Natural killer cell (primary cell): ENCODE results near the gene GAL. TPM values are rescaled to one million over a fixed set of nuclear protein-coding genes. Genes with fewer than 3 reads are reported as not detected.

Source experiments
- ATAC-seq, 3 donors: fragments of 150-1000 bp in 2 of 3; fragments of 200-7000 bp in 1 of 3; cut with Tn5 transposase; 1 replicate in 1 of 3; 2 replicates in 2 of 3; pipeline ENCODE4 v1.10.0; 2021; ENCODE audit warnings: mild to moderate bottlenecking in 2 of 3, moderate library complexity in 2 of 3
- DNase-seq, 2 donors: peaks; one replicate each; pipeline versions ENCODE4 v3.0.0 to v3.0.0-alpha.2; 2013 to 2021; ENCODE audit warnings: mixed read lengths in 1 of 2
- H3K27ac ChIP-seq: one replicate; pipeline ENCODE4 v1.5.1; 2013; ENCODE audit warnings: mild to moderate bottlenecking, low read length
- H3K27me3 ChIP-seq: one replicate; pipeline ENCODE4 v1.6.1; 2013; ENCODE audit warnings: low read length; ENCODE audit not compliant: control insufficient read depth, insufficient read depth
- H3K36me3 ChIP-seq: one replicate; pipeline ENCODE4 v1.6.1; 2013; ENCODE audit warnings: low read length; ENCODE audit not compliant: control insufficient read depth, insufficient read depth
- H3K4me1 ChIP-seq: one replicate; pipeline ENCODE4 v1.6.1; 2013; ENCODE audit warnings: low read length; ENCODE audit not compliant: control insufficient read depth, insufficient read depth
- H3K4me3 ChIP-seq: one replicate; pipeline ENCODE4 v1.5.1; 2013; ENCODE audit warnings: low read length
- H3K9me3 ChIP-seq: one replicate; pipeline ENCODE4 v1.6.1; 2013; ENCODE audit warnings: low read length; ENCODE audit not compliant: control insufficient read depth, insufficient read depth
- H3K27ac Mint-ChIP-seq, 2 donors: one replicate each; pipeline ENCODE4 v1.8.0; 2022; ENCODE audit warnings: mild to moderate bottlenecking in 2 of 2, mixed read lengths in 2 of 2, moderate library complexity in 1 of 2
- H3K27me3 Mint-ChIP-seq, 2 donors: one replicate each; pipeline ENCODE4 v1.8.0; 2022; ENCODE audit warnings: low read depth in 2 of 2, mixed read lengths in 2 of 2
- H3K36me3 Mint-ChIP-seq: one replicate; pipeline ENCODE4 v1.8.0; 2022; ENCODE audit warnings: mixed read lengths
- H3K4me1 Mint-ChIP-seq, 2 donors: one replicate each; pipeline ENCODE4 v1.8.0; 2022; ENCODE audit warnings: mixed read lengths in 2 of 2
- H3K4me3 Mint-ChIP-seq: one replicate; pipeline ENCODE4 v1.8.0; 2022; ENCODE audit warnings: mild to moderate bottlenecking, moderate library complexity, mixed read lengths
- H3K9me3 Mint-ChIP-seq, 2 donors: one replicate each; pipeline ENCODE4 v1.8.0; 2022; ENCODE audit warnings: mixed read lengths in 2 of 2
- CTCF ChIP-seq: fragments of 200-600 bp; IDR thresholded peaks from one replicate; pipeline ENCODE4 v1.8.0; 2022; ENCODE audit warnings: antibody characterized with exemption
- whole genome bisulfite sequencing: methylation state at CpG from one replicate; pipeline ENCODE4 v1.1.7; 2013; ENCODE audit warnings: missing lambda C conversion rate; ENCODE audit not compliant: insufficient coverage; 5-methylcytosine and 5-hydroxymethylcytosine counted together
- intact Hi-C: fragments of 100-400 bp; cut with micrococcal nuclease; formaldehyde crosslinking; loops from one replicate; pipeline ENCODE4 v1.14.2; 2022
- total RNA-seq, 4 donors: library from RNA; stranded (reverse); fragments of 120-200 nt in 1 of 4; gene quantifications; one replicate each; pipeline versions ENCODE4 v1.2.3 to v1.2.4, GENCODE V29; 2013 to 2022

The GAL gene
- total RNA-seq, 3 donors from 2014 or later (not counting 1 experiment from before 2014, with no cell fraction given) = not detected

GRCh38 chr11:68683536-68684384 is 584 bp upstream of the GAL start:
- no peaks in the 10 kb centered on the region for H3K9me3 Mint-ChIP-seq
- ATAC-seq (no peak), DNase-seq (no peak)
- peaks cover 0 to 4% of the 10 kb centered on the region in 2 donors for H3K4me1 Mint-ChIP-seq
- peaks cover 39 to 49% of the 10 kb centered on the region in 2 donors for H3K27me3 Mint-ChIP-seq
- H3K36me3 Mint-ChIP-seq = no peaks in the 10 kb centered on the region
- intact Hi-C loops = no loop called here
- Histone ChIP-seq H3K27me3 (peaks cover 23% of the 10 kb centered on the region), H3K4me1 (no peaks in the 10 kb centered on the region), H3K4me3 (no peak overlapping the region), H3K27ac (no peak overlapping the region), H3K9me3 (no peaks in the 10 kb centered on the region), H3K36me3 (no peaks in the 10 kb centered on the region)
- H3K4me3 Mint-ChIP-seq = no peak overlapping the region
- no peak for TF ChIP-seq CTCF
- 43% methylated on average over 37 of the region's 37 CpGs for WGBS
- no peak overlapping the region for H3K27ac Mint-ChIP-seq

- ATAC-seq (no peak), DNase-seq (no peak)
- Mint-ChIP-seq H3K27ac (no peak overlapping the region), H3K4me1 (peaks cover 5 to 11% of the 10 kb centered on the region in 2 donors), H3K27me3 (peaks cover 44 to 58% of the 10 kb centered on the region in 2 donors), H3K36me3 (no peaks in the 10 kb centered on the region), H3K9me3 (no peaks in the 10 kb centered on the region), H3K4me3 (no peak overlapping the region)
- peaks cover 8% of the 10 kb centered on the region for H3K4me1 ChIP-seq
- H3K27me3 ChIP-seq = peaks cover 23% of the 10 kb centered on the region
- intact Hi-C loops = no loop called here
- H3K36me3 ChIP-seq = no peaks in the 10 kb centered on the region
- H3K9me3 ChIP-seq = no peaks in the 10 kb centered on the region
- H3K4me3 ChIP-seq = no peak overlapping the region
- H3K27ac ChIP-seq = no peak overlapping the region
- TF ChIP-seq CTCF = no peak
- 93% methylated on average over 18 of the region's 18 CpGs for WGBS
Observed at GRCh38 chr11:68685656-68686380, 1.5 kb downstream of the GAL start.

GRCh38 chr11:68686486-68686885 is 2.1 kb downstream of the GAL start:
- H3K4me1 Mint-ChIP-seq = peaks cover 12 to 18% of the 10 kb centered on the region in 2 donors
- no peak for TF ChIP-seq CTCF
- Histone ChIP-seq H3K9me3 (no peaks in the 10 kb centered on the region), H3K27me3 (peaks cover 23% of the 10 kb centered on the region), H3K36me3 (no peaks in the 10 kb centered on the region), H3K4me3 (no peak overlapping the region), H3K4me1 (peaks cover 9% of the 10 kb centered on the region), H3K27ac (no peak overlapping the region)
- WGBS = 89% methylated on average over 12 of the region's 12 CpGs
- H3K27me3 Mint-ChIP-seq = peaks cover 49 to 58% of the 10 kb centered on the region in 2 donors
- DNase-seq = no peak
- no peak for ATAC-seq
- H3K27ac Mint-ChIP-seq = no peak overlapping the region
- H3K36me3 Mint-ChIP-seq = no peaks in the 10 kb centered on the region
- H3K9me3 Mint-ChIP-seq = no peaks in the 10 kb centered on the region
- H3K4me3 Mint-ChIP-seq = no peak overlapping the region
- intact Hi-C loops = no loop called here
